Measurements from ENCODE around the gene KCNH1.

DNA sequence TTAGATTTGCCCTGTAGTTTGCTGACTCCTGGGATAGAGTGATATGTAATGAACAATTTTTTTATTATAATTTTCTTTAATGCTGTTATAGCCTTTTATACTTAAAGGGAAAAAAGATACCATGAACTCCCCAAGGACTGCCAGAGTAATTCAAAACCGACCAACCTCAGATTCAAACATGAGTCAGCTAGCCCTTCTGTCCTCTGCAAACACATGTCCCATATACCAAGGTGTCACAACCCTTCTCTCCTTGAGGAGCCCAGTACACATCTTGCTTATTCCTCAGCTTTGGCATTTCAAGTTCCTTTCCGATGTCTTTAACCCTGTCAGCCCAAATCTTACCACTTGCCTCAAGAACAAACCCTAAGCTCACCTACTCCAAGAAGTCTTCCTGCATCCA lies 184.9 kb downstream of the KCNH1 start:
- TF ChIP-seq, protein P1, sequence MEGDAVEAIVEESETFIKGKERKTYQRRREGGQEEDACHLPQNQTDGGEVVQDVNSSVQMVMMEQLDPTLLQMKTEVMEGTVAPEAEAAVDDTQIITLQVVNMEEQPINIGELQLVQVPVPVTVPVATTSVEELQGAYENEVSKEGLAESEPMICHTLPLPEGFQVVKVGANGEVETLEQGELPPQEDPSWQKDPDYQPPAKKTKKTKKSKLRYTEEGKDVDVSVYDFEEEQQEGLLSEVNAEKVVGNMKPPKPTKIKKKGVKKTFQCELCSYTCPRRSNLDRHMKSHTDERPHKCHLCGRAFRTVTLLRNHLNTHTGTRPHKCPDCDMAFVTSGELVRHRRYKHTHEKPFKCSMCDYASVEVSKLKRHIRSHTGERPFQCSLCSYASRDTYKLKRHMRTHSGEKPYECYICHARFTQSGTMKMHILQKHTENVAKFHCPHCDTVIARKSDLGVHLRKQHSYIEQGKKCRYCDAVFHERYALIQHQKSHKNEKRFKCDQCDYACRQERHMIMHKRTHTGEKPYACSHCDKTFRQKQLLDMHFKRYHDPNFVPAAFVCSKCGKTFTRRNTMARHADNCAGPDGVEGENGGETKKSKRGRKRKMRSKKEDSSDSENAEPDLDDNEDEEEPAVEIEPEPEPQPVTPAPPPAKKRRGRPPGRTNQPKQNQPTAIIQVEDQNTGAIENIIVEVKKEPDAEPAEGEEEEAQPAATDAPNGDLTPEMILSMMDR (IDR thresholded peaks at IDR 0.05) = no peak
- TF ChIP-seq CHD4 (IDR thresholded peaks at IDR 0.05; ENCODE audit: borderline replicate concordance) (no peak), EP300 (IDR thresholded peaks at IDR 0.05) (no peak), POLR2A (IDR thresholded peaks at IDR 0.05; ENCODE audit: low read length) (no peak), RNF2 (IDR thresholded peaks at IDR 0.05; ENCODE audit: borderline replicate concordance, low read depth) (no peak), MYC (IDR thresholded peaks at IDR 0.05; ENCODE audit: borderline replicate concordance, low read length) (no peak), JUNB (IDR thresholded peaks at IDR 0.05) (no peak), ZSCAN20 (CRISPR knock-in tag; IDR thresholded peaks at IDR 0.05) (no peak), KDM1A (IDR thresholded peaks at IDR 0.05; ENCODE audit: low read depth) (no peak), ZNF302 (CRISPR knock-in tag; IDR thresholded peaks at IDR 0.05) (no peak), PHF8 (IDR thresholded peaks at IDR 0.05; ENCODE audit: borderline replicate concordance, low read depth) (no peak), MAX (IDR thresholded peaks at IDR 0.05) (no peak), RAD21 (conservative IDR thresholded peaks at IDR 0.05 in 1 of 2, IDR thresholded peaks at IDR 0.05 in 1 of 2) (no peak)
- TF ChIP-seq, protein P2, sequence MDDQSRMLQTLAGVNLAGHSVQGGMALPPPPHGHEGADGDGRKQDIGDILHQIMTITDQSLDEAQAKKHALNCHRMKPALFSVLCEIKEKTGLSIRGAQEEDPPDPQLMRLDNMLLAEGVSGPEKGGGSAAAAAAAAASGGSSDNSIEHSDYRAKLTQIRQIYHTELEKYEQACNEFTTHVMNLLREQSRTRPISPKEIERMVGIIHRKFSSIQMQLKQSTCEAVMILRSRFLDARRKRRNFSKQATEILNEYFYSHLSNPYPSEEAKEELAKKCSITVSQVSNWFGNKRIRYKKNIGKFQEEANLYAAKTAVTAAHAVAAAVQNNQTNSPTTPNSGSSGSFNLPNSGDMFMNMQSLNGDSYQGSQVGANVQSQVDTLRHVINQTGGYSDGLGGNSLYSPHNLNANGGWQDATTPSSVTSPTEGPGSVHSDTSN (IDR thresholded peaks at IDR 0.05) = no peak

Measured in A549 (cell line).